Astrocyte (in vitro differentiated cells and primary cell): Measurements from ENCODE around the gene MAG. TPM values are rescaled to one million over a fixed set of nuclear protein-coding genes. Genes with fewer than 3 reads are reported as not detected.
"Not testable (repeated sequence)": the region's sequence is repeated elsewhere in the genome, so short reads cannot be mapped to it uniquely, and the experiment has no call there.

ENCODE experiments used
- DNase-seq: peaks from one replicate; pipeline ENCODE4 v3.0.0-alpha.2; 2010; ENCODE audit warnings: low read depth
- FAIRE-seq: peaks from 2 replicates; lab custom pipeline; 2011; peaks lifted over from hg19 to GRCh38; lab: Jason Lieb, UNC
- H2AFZ ChIP-seq: 2 replicates; pipeline ENCODE4 v1.6.0; 2012; ENCODE audit warnings: low read depth, low read length, inconsistent platforms
- H3K27ac ChIP-seq: 2 replicates; pipeline ENCODE4 v1.5.1; 2011; ENCODE audit warnings: low read depth, low read length, inconsistent platforms
- H3K27me3 ChIP-seq: 2 replicates; pipeline ENCODE4 v1.6.0; 2011; ENCODE audit warnings: low read length, inconsistent platforms; ENCODE audit not compliant: insufficient read depth
- H3K36me3 ChIP-seq: 2 replicates; pipeline ENCODE4 v1.5.1; 2011; ENCODE audit warnings: low read length, inconsistent platforms; ENCODE audit not compliant: insufficient read depth
- H3K4me1 ChIP-seq: 2 replicates; pipeline ENCODE4 v1.5.1; 2011; ENCODE audit warnings: low read length, inconsistent platforms; ENCODE audit not compliant: insufficient read depth
- H3K4me2 ChIP-seq: 2 replicates; pipeline ENCODE4 v1.6.0; 2012; ENCODE audit warnings: low read length, inconsistent platforms
- H3K4me3 ChIP-seq: 2 replicates; pipeline ENCODE4 v1.5.1; 2011; ENCODE audit warnings: low read depth, mild to moderate bottlenecking, low read length, inconsistent platforms; ENCODE audit not compliant: insufficient read depth
- H3K79me2 ChIP-seq: 2 replicates; pipeline ENCODE4 v1.6.0; 2012; ENCODE audit warnings: mild to moderate bottlenecking, low read length, inconsistent platforms; ENCODE audit not compliant: insufficient read depth
- H3K9ac ChIP-seq: 2 replicates; pipeline ENCODE4 v1.6.0; 2012; ENCODE audit warnings: mild to moderate bottlenecking, low read length, inconsistent platforms
- H3K9me3 ChIP-seq: 2 replicates; pipeline ENCODE4 v1.5.1; 2012; ENCODE audit warnings: low read depth, mild to moderate bottlenecking, low read length, inconsistent platforms; ENCODE audit not compliant: insufficient read depth
- H4K20me1 ChIP-seq: 2 replicates; pipeline ENCODE4 v1.6.0; 2012; ENCODE audit warnings: low read length, inconsistent platforms; ENCODE audit not compliant: insufficient read depth
- H3K27ac Mint-ChIP-seq: one replicate; pipeline ENCODE4 v1.8.0; 2021; ENCODE audit warnings: mild to moderate bottlenecking, mixed read lengths; ENCODE audit not compliant: unreplicated experiment
- H3K27me3 Mint-ChIP-seq: one replicate; pipeline ENCODE4 v1.8.0; 2021; ENCODE audit warnings: low read depth, mixed read lengths; ENCODE audit not compliant: unreplicated experiment
- H3K36me3 Mint-ChIP-seq: one replicate; pipeline ENCODE4 v1.8.0; 2021; ENCODE audit warnings: low read depth, mixed read lengths; ENCODE audit not compliant: unreplicated experiment
- H3K4me1 Mint-ChIP-seq: one replicate; pipeline ENCODE4 v1.8.0; 2021; ENCODE audit warnings: low read depth, mixed read lengths; ENCODE audit not compliant: unreplicated experiment
- H3K4me3 Mint-ChIP-seq: one replicate; pipeline ENCODE4 v1.8.0; 2021; ENCODE audit warnings: mild to moderate bottlenecking, moderate library complexity, mixed read lengths; ENCODE audit not compliant: unreplicated experiment
- H3K9me3 Mint-ChIP-seq: one replicate; pipeline ENCODE4 v1.8.0; 2021; ENCODE audit warnings: mild to moderate bottlenecking, mixed read lengths; ENCODE audit not compliant: unreplicated experiment
- EZH2 ChIP-seq: IDR thresholded peaks from 2 replicates; pipeline ENCODE4 v1.6.1; 2012; ENCODE audit warnings: mild to moderate bottlenecking, low read length, inconsistent platforms; ENCODE audit not compliant: insufficient read depth
- total RNA-seq: library from RNA; stranded (reverse); gene quantifications from 2 replicates; pipeline ENCODE4 v1.2.1, GENCODE V29; 2021
- TF ChIP-seq, protein P1 (sequence below): IDR thresholded peaks from 2 replicates; pipeline ENCODE4 v1.5.1; 2011; ENCODE audit warnings: low read depth, mild to moderate bottlenecking, inconsistent platforms, low read length, moderate library complexity; ENCODE audit not compliant: insufficient read depth

The MAG gene
- total RNA-seq, 1 donor from 2014 or later, result not detected

DNA sequence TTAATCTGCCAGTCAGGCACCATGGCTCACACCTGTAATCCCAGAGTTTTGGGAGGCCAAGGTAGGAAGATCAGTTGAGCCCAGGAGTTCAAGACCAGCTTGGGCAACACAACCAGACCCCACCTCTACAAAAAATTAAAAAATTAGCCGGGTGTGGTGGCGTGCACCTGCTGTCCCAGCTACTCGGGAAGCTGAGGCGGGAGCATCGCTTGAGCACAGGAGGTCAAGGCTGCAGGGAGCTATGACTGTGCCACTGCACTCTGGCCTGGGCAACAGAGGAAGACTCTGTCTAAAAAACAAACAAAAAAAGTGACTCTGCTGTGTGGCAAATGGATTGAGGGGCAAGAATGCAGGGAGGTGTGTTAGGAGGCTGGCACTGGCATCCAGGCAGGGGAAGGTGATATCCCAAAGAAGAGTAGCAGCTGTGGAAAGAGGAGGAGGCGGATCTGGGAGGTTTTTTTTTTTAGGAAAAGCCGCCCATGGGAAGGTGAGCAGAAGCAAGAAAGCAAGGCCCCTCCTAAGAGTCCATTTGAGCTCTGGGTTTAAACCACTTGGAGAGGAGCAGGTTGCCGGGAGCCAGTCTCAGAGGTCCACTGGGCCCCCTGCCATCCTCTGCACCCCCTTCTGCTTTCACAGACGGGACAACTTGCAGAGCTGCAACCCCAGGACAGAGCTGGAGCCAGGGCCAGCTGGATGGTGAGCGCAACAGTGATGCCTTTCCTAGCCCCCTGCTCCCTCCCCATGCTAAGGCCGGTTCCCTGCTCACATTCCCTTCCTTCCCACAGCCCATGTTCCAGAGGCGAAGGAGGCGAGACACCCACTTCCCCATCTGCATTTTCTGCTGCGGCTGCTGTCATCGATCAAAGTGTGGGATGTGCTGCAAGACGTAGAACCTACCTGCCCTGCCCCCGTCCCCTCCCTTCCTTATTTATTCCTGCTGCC, 7.5 kb upstream of the MAG start:
- Histone ChIP-seq H3K27me3 (peaks cover 15% of the 10 kb centered on the region), H3K79me2 (no peaks in the 10 kb centered on the region), H3K4me2 (no peak overlapping the region), H3K9me3 (no peaks in the 10 kb centered on the region), H3K27ac (no peak overlapping the region), H4K20me1 (no peaks in the 10 kb centered on the region), H2AFZ (no peak overlapping the region), H3K9ac (no peak overlapping the region), H3K36me3 (no peaks in the 10 kb centered on the region), H3K4me1 (no peaks in the 10 kb centered on the region), H3K4me3 (no peak overlapping the region)
- TF ChIP-seq, protein P1, sequence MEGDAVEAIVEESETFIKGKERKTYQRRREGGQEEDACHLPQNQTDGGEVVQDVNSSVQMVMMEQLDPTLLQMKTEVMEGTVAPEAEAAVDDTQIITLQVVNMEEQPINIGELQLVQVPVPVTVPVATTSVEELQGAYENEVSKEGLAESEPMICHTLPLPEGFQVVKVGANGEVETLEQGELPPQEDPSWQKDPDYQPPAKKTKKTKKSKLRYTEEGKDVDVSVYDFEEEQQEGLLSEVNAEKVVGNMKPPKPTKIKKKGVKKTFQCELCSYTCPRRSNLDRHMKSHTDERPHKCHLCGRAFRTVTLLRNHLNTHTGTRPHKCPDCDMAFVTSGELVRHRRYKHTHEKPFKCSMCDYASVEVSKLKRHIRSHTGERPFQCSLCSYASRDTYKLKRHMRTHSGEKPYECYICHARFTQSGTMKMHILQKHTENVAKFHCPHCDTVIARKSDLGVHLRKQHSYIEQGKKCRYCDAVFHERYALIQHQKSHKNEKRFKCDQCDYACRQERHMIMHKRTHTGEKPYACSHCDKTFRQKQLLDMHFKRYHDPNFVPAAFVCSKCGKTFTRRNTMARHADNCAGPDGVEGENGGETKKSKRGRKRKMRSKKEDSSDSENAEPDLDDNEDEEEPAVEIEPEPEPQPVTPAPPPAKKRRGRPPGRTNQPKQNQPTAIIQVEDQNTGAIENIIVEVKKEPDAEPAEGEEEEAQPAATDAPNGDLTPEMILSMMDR, result no peak
- TF ChIP-seq EZH2, result no peak
- Mint-ChIP-seq H3K36me3 (no peaks in the 10 kb centered on the region), H3K27me3 (peaks cover 35% of the 10 kb centered on the region), H3K9me3 (no peaks in the 10 kb centered on the region), H3K4me3 (no peak overlapping the region), H3K4me1 (no peaks in the 10 kb centered on the region), H3K27ac (no peak overlapping the region)
- DNase-seq, result no peak
- FAIRE-seq, result no peak

DNA sequence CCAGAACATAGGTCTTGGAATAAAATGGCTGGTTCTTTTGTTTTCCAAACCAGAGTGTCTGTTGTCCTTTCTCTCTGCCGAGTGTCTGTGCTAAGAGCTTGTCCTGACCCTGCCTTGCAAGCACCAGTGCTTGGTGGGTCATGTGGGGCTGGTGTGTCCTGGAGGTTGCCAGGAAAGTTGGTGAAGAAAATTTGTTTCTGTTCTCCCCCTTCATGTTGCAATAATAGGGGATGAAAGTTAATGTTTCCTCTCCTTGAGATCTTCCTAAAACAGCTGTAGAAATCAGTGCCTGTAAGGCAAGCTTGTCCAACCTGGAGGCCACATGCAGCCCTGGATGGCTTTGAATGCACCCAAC, 6.9 kb upstream of the MAG start:
- Histone ChIP-seq H4K20me1 (no peaks in the 10 kb centered on the region), H3K4me2 (no peak overlapping the region), H3K27ac (no peak overlapping the region), H3K79me2 (no peaks in the 10 kb centered on the region), H3K9me3 (no peaks in the 10 kb centered on the region), H3K4me1 (no peaks in the 10 kb centered on the region), H3K27me3 (peaks cover 15% of the 10 kb centered on the region), H2AFZ (no peak overlapping the region), H3K4me3 (no peak overlapping the region), H3K36me3 (no peaks in the 10 kb centered on the region), H3K9ac (no peak overlapping the region)
- Mint-ChIP-seq H3K27me3 (peaks cover 35% of the 10 kb centered on the region), H3K9me3 (no peaks in the 10 kb centered on the region), H3K4me1 (no peaks in the 10 kb centered on the region), H3K27ac (no peak overlapping the region), H3K4me3 (no peak overlapping the region), H3K36me3 (no peaks in the 10 kb centered on the region)
- no peak for DNase-seq
- no peak for FAIRE-seq
- TF ChIP-seq, protein P1, result no peak
- TF ChIP-seq EZH2, result no peak

DNA sequence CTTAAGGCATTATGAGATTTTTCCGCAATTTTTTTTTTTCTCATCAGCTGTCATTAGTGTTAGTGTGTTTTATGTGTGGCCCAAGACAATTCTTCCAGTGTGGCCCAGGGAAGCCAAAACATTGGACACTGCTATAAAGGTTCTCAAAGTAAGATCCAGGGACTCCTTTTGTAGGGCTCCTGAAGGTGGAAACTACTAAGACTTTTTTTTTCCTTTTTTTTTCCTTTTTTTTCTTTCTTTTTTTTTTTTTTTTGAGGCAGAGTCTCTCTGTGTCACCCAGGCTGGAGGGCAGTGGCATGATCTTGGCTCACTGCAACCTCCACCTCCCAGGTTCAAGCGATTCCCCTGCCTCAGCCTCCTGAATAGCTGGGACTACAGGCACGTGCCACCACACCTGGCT, 6.5 kb upstream of the MAG start:
- H4K20me1 ChIP-seq, H3K9ac ChIP-seq, H3K36me3 ChIP-seq, H3K4me3 ChIP-seq, H3K27ac Mint-ChIP-seq, H3K9me3 Mint-ChIP-seq, H2AFZ ChIP-seq, H3K9me3 ChIP-seq, H3K4me1 ChIP-seq, DNase-seq, FAIRE-seq, H3K36me3 Mint-ChIP-seq, H3K4me3 Mint-ChIP-seq, H3K79me2 ChIP-seq, H3K27ac ChIP-seq, H3K4me2 ChIP-seq, H3K4me1 Mint-ChIP-seq: not testable (repeated sequence)
- H3K27me3 Mint-ChIP-seq, result peaks cover 35% of the 10 kb centered on the region
- H3K27me3 ChIP-seq, result peaks cover 15% of the 10 kb centered on the region

DNA sequence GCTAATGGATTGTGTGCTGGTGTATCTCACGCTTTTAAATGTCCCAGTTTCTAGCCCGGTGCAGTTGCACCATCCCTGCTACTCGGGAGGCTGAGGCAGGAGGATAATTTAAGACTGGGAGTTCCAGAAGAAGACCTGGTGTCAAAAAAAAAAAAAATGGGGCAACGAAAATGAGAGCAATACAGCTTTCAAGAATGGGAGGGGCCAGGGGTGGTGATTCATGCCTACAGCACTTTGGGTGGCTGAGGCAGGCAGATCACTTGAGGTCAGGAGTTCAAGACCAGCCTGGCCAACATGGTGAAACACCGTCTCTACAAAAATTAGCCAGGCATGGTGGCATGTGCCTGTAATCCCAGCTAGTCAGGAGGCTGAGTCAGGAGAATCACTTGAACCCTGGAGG, 5.9 kb upstream of the MAG start:
- not testable (repeated sequence) for H3K36me3 ChIP-seq, H3K79me2 ChIP-seq, H3K9me3 ChIP-seq, H3K4me1 Mint-ChIP-seq, H2AFZ ChIP-seq, H3K4me3 Mint-ChIP-seq, H3K4me2 ChIP-seq, H3K27ac ChIP-seq, H3K9ac ChIP-seq, H3K9me3 Mint-ChIP-seq, H3K4me3 ChIP-seq, FAIRE-seq, H3K27ac Mint-ChIP-seq, H4K20me1 ChIP-seq, H3K4me1 ChIP-seq, H3K36me3 Mint-ChIP-seq, DNase-seq
- H3K27me3 Mint-ChIP-seq, result peaks cover 37% of the 10 kb centered on the region
- peaks cover 15% of the 10 kb centered on the region for H3K27me3 ChIP-seq
